ENCODE measurements around the gene PPP4C.

Gene PPP4C

GRCh38 chr16:30065943-30066760 is 9.6 kb upstream of the PPP4C start:
- no peaks in the 10 kb centered on the region for H3K27me3 Mint-ChIP-seq
- H3K4me3 Mint-ChIP-seq: peak overlapping the region; percentile 100
- no peaks in the 10 kb centered on the region for H3K36me3 Mint-ChIP-seq
- peaks cover 36% of the 10 kb centered on the region for H3K4me1 Mint-ChIP-seq (ENCODE audit: low read depth)
- H3K9me3 Mint-ChIP-seq (ENCODE audit: low read depth): no peaks in the 10 kb centered on the region
- peak overlapping the region; percentile 97 for H3K27ac Mint-ChIP-seq

GRCh38 chr16:30066761-30067583 is 8.8 kb upstream of the PPP4C start:
- Mint-ChIP-seq H3K4me3 (peak overlapping the region; percentile 100), H3K4me1 (ENCODE audit: low read depth) (peaks cover 38% of the 10 kb centered on the region), H3K27me3 (no peaks in the 10 kb centered on the region), H3K9me3 (ENCODE audit: low read depth) (no peaks in the 10 kb centered on the region), H3K27ac (peak overlapping the region; percentile 97), H3K36me3 (no peaks in the 10 kb centered on the region)

- Mint-ChIP-seq H3K27me3 (no peaks in the 10 kb centered on the region), H3K27ac (peak overlapping the region; percentile 97), H3K4me3 (peak overlapping the region; percentile 100), H3K36me3 (peaks cover 2% of the 10 kb centered on the region), H3K9me3 (ENCODE audit: low read depth) (no peaks in the 10 kb centered on the region), H3K4me1 (ENCODE audit: low read depth) (peaks cover 40% of the 10 kb centered on the region)
Observed at GRCh38 chr16:30067584-30067916, 8.2 kb upstream of the PPP4C start.

- peaks cover 2% of the 10 kb centered on the region for H3K36me3 Mint-ChIP-seq
- H3K4me1 Mint-ChIP-seq (ENCODE audit: low read depth): peaks cover 40% of the 10 kb centered on the region
- H3K27me3 Mint-ChIP-seq: no peaks in the 10 kb centered on the region
- peak overlapping the region; percentile 90 for H3K27ac Mint-ChIP-seq
- H3K9me3 Mint-ChIP-seq (ENCODE audit: low read depth): no peaks in the 10 kb centered on the region
- peak overlapping the region; percentile 77 for H3K4me3 Mint-ChIP-seq
Observed at GRCh38 chr16:30068333-30068732, 7.5 kb upstream of the PPP4C start.

- no peaks in the 10 kb centered on the region for H3K27me3 Mint-ChIP-seq
- H3K36me3 Mint-ChIP-seq: peaks cover 2% of the 10 kb centered on the region
- H3K9me3 Mint-ChIP-seq (ENCODE audit: low read depth): no peaks in the 10 kb centered on the region
- H3K4me3 Mint-ChIP-seq: peak overlapping the region; percentile 77
- H3K27ac Mint-ChIP-seq: peak overlapping the region; percentile 90
- peaks cover 35% of the 10 kb centered on the region for H3K4me1 Mint-ChIP-seq (ENCODE audit: low read depth)
Observed at GRCh38 chr16:30068750-30069610, 6.8 kb upstream of the PPP4C start.

GRCh38 chr16:30069611-30070462 is 6.0 kb upstream of the PPP4C start:
- H3K27me3 Mint-ChIP-seq: no peaks in the 10 kb centered on the region
- H3K4me1 Mint-ChIP-seq (ENCODE audit: low read depth): peaks cover 36% of the 10 kb centered on the region
- no peaks in the 10 kb centered on the region for H3K9me3 Mint-ChIP-seq (ENCODE audit: low read depth)
- peak overlapping the region; percentile 27 for H3K4me3 Mint-ChIP-seq
- peak overlapping the region; percentile 50 for H3K27ac Mint-ChIP-seq
- H3K36me3 Mint-ChIP-seq: peaks cover 2% of the 10 kb centered on the region

GRCh38 chr16:30070490-30070889 is 5.3 kb upstream of the PPP4C start:
- Mint-ChIP-seq H3K4me3 (no peak overlapping the region), H3K27ac (peak overlapping the region; percentile 46), H3K4me1 (ENCODE audit: low read depth) (peaks cover 39% of the 10 kb centered on the region), H3K36me3 (peaks cover 2% of the 10 kb centered on the region), H3K9me3 (ENCODE audit: low read depth) (no peaks in the 10 kb centered on the region), H3K27me3 (no peaks in the 10 kb centered on the region)

GRCh38 chr16:30076276-30076791 is 540 bp downstream of the PPP4C start:
- peaks cover 5% of the 10 kb centered on the region for H3K36me3 Mint-ChIP-seq
- no peaks in the 10 kb centered on the region for H3K9me3 Mint-ChIP-seq (ENCODE audit: low read depth)
- peak overlapping the region; percentile 90 for H3K27ac Mint-ChIP-seq
- H3K27me3 Mint-ChIP-seq: no peaks in the 10 kb centered on the region
- H3K4me3 Mint-ChIP-seq: peak overlapping the region; percentile 95
- peaks cover 42% of the 10 kb centered on the region for H3K4me1 Mint-ChIP-seq (ENCODE audit: low read depth)

GRCh38 chr16:30077656-30078055 is 1.9 kb downstream of the PPP4C start:
- H3K4me1 Mint-ChIP-seq (ENCODE audit: low read depth): peaks cover 40% of the 10 kb centered on the region
- peak overlapping the region; percentile 90 for H3K27ac Mint-ChIP-seq
- H3K27me3 Mint-ChIP-seq: no peaks in the 10 kb centered on the region
- peak overlapping the region; percentile 95 for H3K4me3 Mint-ChIP-seq
- H3K9me3 Mint-ChIP-seq (ENCODE audit: low read depth): no peaks in the 10 kb centered on the region
- peaks cover 4% of the 10 kb centered on the region for H3K36me3 Mint-ChIP-seq

- Mint-ChIP-seq H3K27ac (peak overlapping the region; percentile 72), H3K4me1 (ENCODE audit: low read depth) (peaks cover 44% of the 10 kb centered on the region), H3K36me3 (peaks cover 7% of the 10 kb centered on the region), H3K4me3 (no peak overlapping the region), H3K9me3 (ENCODE audit: low read depth) (no peaks in the 10 kb centered on the region), H3K27me3 (no peaks in the 10 kb centered on the region)
Observed at GRCh38 chr16:30078744-30079143, 3.0 kb downstream of the PPP4C start.

GRCh38 chr16:30079480-30079879 is 3.7 kb downstream of the PPP4C start:
- Mint-ChIP-seq H3K4me3 (no peak overlapping the region), H3K27ac (peak overlapping the region; percentile 22), H3K36me3 (peaks cover 7% of the 10 kb centered on the region), H3K4me1 (ENCODE audit: low read depth) (peaks cover 44% of the 10 kb centered on the region), H3K27me3 (no peaks in the 10 kb centered on the region), H3K9me3 (ENCODE audit: low read depth) (no peaks in the 10 kb centered on the region)

GRCh38 chr16:30082545-30083090 is 6.8 kb downstream of the PPP4C start:
- Mint-ChIP-seq H3K4me3 (no peak overlapping the region), H3K9me3 (ENCODE audit: low read depth) (no peaks in the 10 kb centered on the region), H3K27ac (no peak overlapping the region), H3K36me3 (peaks cover 4% of the 10 kb centered on the region), H3K4me1 (ENCODE audit: low read depth) (peaks cover 23% of the 10 kb centered on the region), H3K27me3 (no peaks in the 10 kb centered on the region)

GRCh38 chr16:30083216-30084055 is 7.6 kb downstream of the PPP4C start:
- Mint-ChIP-seq H3K9me3 (ENCODE audit: low read depth) (no peaks in the 10 kb centered on the region), H3K36me3 (peaks cover 4% of the 10 kb centered on the region), H3K4me1 (ENCODE audit: low read depth) (peaks cover 17% of the 10 kb centered on the region), H3K27ac (no peak overlapping the region), H3K4me3 (no peak overlapping the region), H3K27me3 (no peaks in the 10 kb centered on the region)
